HCT116 (cell line): ENCODE results near the gene BTBD9. TPM values are rescaled to one million over a fixed set of nuclear protein-coding genes. Genes with fewer than 3 reads are reported as not detected.

Source experiments
- ATAC-seq: fragments of 200-7000 bp; cut with Tn5 transposase; 2 replicates; pipeline ENCODE4 v1.9.1; 2020; ENCODE audit warnings: mild to moderate bottlenecking, moderate library complexity
- BruUV-seq: library from RNA; stranded (reverse); fragments of 400-500 nt; replicated peaks from 2 replicates; lab custom pipeline; 2021; lab: Mats Ljungman, UMichigan
- CTCF ChIA-PET: fragments of 300-600 bp; sonication (Branson Sonifier 250); formaldehyde crosslinking; loops from one replicate; lab custom pipeline; 2021; ENCODE audit warnings: antibody characterized with exemption; lab: Charles Lee
- POLR2A ChIA-PET: fragments of 300-600, 350-600 bp; sonication (Branson Sonifier 250); formaldehyde crosslinking; loops from one replicate; lab custom pipeline; 2021; ENCODE audit warnings: antibody characterized with exemption; lab: Charles Lee
- RAD21 ChIA-PET, 2 experiments: fragments of 300-600 bp; sonication (Branson Sonifier 250); formaldehyde crosslinking; loops; one replicate each; lab custom pipeline; 2023; ENCODE audit warnings: low total read pairs in 2 of 2; ENCODE audit not compliant: uncharacterized antibody in 2 of 2, unreplicated experiment in 2 of 2, low non-redundant PET in 1 of 2; lab: Charles Lee
- DNase-seq: peaks from one replicate; pipeline ENCODE4 v3.0.0-alpha.2; 2010; ENCODE audit warnings: low read depth, low spot score
- H2AFZ ChIP-seq: fragments of 200-600 bp; shearing (Covaris generic), sonication (generic); 2 replicates; pipeline ENCODE4 v1.6.1; 2017; ENCODE audit warnings: low read depth, mixed run types, mixed read lengths, antibody characterized with exemption, low read length; ENCODE audit not compliant: poor library complexity, severe bottlenecking
- H3K27ac ChIP-seq: 2 replicates; pipeline ENCODE4 v1.5.1; 2012; ENCODE audit warnings: low read depth, low read length
- H3K27me3 ChIP-seq: fragments of 200-600 bp; sonication (generic); 2 replicates; pipeline ENCODE4 v1.6.1; 2016; ENCODE audit warnings: mixed run types, low read length, mixed read lengths; ENCODE audit not compliant: insufficient read depth
- H3K36me3 ChIP-seq, 2 experiments: fragments of 200-500 bp in 1 of 2; fragments of 200-600 bp in 1 of 2; sonication (Bioruptor generic) in 1 of 2; sonication (generic) in 1 of 2; 2 replicates each; pipeline versions ENCODE4 v1.5.1 to v1.6.1; 2014 to 2016; ENCODE audit warnings: low read length in 2 of 2, inconsistent platforms in 1 of 2, mixed read lengths in 1 of 2, mixed run types in 1 of 2; ENCODE audit not compliant: insufficient read depth in 2 of 2, control insufficient read depth in 1 of 2
- H3K4me1 ChIP-seq, 2 experiments: fragments of 200-600 bp in 1 of 2; sonication (generic) in 1 of 2; 2 replicates each; pipeline versions ENCODE4 v1.5.1 to v1.6.1; 2012 to 2017; ENCODE audit warnings: low read length in 2 of 2, inconsistent platforms in 1 of 2, mild to moderate bottlenecking in 1 of 2, mixed read lengths in 1 of 2, mixed run types in 1 of 2, moderate library complexity in 1 of 2; ENCODE audit not compliant: insufficient read depth in 2 of 2, control insufficient read depth in 1 of 2
- H3K4me2 ChIP-seq: fragments of 200-600 bp; sonication (generic); 2 replicates; pipeline ENCODE4 v1.6.1; 2017; ENCODE audit warnings: mixed run types, low read length, mixed read lengths
- H3K4me3 ChIP-seq, 2 experiments: fragments of 200-600 bp in 1 of 2; sonication (generic) in 1 of 2; replicated peaks in 1 of 2; 2 replicates each; pipeline ENCODE4 v1.5.1; 2011 to 2016; ENCODE audit warnings: low read length in 2 of 2, control low read depth in 1 of 2, low read depth in 1 of 2, mild to moderate bottlenecking in 1 of 2, mixed read lengths in 1 of 2, mixed run types in 1 of 2
- H3K79me2 ChIP-seq: fragments of 200-600 bp; sonication (generic); 2 replicates; pipeline ENCODE4 v1.6.1; 2017; ENCODE audit warnings: mild to moderate bottlenecking, mixed run types, low read length, moderate library complexity, mixed read lengths; ENCODE audit not compliant: insufficient read depth
- H3K9ac ChIP-seq: fragments of 200-600 bp; sonication (generic); 2 replicates; pipeline ENCODE4 v1.6.1; 2016; ENCODE audit warnings: low read length, mixed read lengths
- H3K9me2 ChIP-seq: fragments of 200-600 bp; sonication (generic), shearing (Covaris generic); 2 replicates; pipeline ENCODE4 v1.6.1; 2017; ENCODE audit warnings: mixed run types, mild to moderate bottlenecking, moderate library complexity; ENCODE audit not compliant: insufficient read depth
- H3K9me3 ChIP-seq, 2 experiments: fragments of 200-500 bp in 1 of 2; fragments of 200-600 bp in 1 of 2; sonication (Bioruptor generic) in 1 of 2; sonication (generic) in 1 of 2; 2 replicates each; pipeline ENCODE4 v1.6.1; 2014 to 2017; ENCODE audit warnings: low read length in 2 of 2, mixed read lengths in 2 of 2, inconsistent platforms in 1 of 2, low read depth in 1 of 2, mild to moderate bottlenecking in 1 of 2, mixed run types in 1 of 2, moderate library complexity in 1 of 2; ENCODE audit not compliant: control insufficient read depth in 1 of 2, insufficient read depth in 1 of 2
- H4K20me1 ChIP-seq: fragments of 200-600 bp; sonication (generic), shearing (Covaris generic); 2 replicates; pipeline ENCODE4 v1.6.1; 2017; ENCODE audit warnings: mixed run types, mild to moderate bottlenecking, moderate library complexity; ENCODE audit not compliant: insufficient read depth
- CBX3 ChIP-seq: IDR thresholded peaks from 2 replicates; pipeline ENCODE4 v1.6.1; 2012; ENCODE audit warnings: low read depth
- CEBPB ChIP-seq: IDR thresholded peaks from 2 replicates; pipeline ENCODE4 v1.6.1; 2012; ENCODE audit warnings: low read depth
- ELF1 ChIP-seq: IDR thresholded peaks from 2 replicates; pipeline ENCODE4 v1.6.1; 2012; ENCODE audit warnings: low read depth, borderline replicate concordance
- EZH2phosphoT487 ChIP-seq: fragments of 200-600 bp; IDR thresholded peaks from 2 replicates; pipeline ENCODE4 v1.6.1; 2018; ENCODE audit warnings: antibody characterized with exemption, borderline replicate concordance
- JUND ChIP-seq: IDR thresholded peaks from 2 replicates; pipeline ENCODE4 v1.6.1; 2012
- POLR2AphosphoS5 ChIP-seq: IDR thresholded peaks from 2 replicates; pipeline ENCODE4 v1.6.1; 2011; ENCODE audit warnings: mild to moderate bottlenecking, low read depth, low read length, moderate library complexity
- RAD21 ChIP-seq: IDR thresholded peaks from 2 replicates; pipeline ENCODE4 v1.6.1; 2012; ENCODE audit warnings: low read depth, mild to moderate bottlenecking
- SIN3A ChIP-seq: IDR thresholded peaks from 2 replicates; pipeline ENCODE4 v1.6.1; 2012; ENCODE audit warnings: low read depth
- TCF7L2 ChIP-seq: IDR thresholded peaks from 2 replicates; pipeline ENCODE4 v1.7.0; 2011; ENCODE audit warnings: borderline replicate concordance, inconsistent platforms; ENCODE audit not compliant: insufficient read depth, insufficient read length; ENCODE audit errors: extremely low read depth
- ZFX ChIP-seq: fragments of 450-650 bp; IDR thresholded peaks from 2 replicates; pipeline ENCODE4 v1.6.1; 2017
- ZNF274 ChIP-seq: fragments of 200-500 bp; sonication (Bioruptor generic); IDR thresholded peaks from 2 replicates; pipeline ENCODE4 v1.6.1; 2014; ENCODE audit warnings: mild to moderate bottlenecking, low read depth, low read length, inconsistent platforms
- intact Hi-C: fragments of 100-400 bp; cut with micrococcal nuclease; formaldehyde crosslinking; loops from 2 replicates; pipeline ENCODE4 v1.10.0; 2022
- total RNA-seq: library from RNA; stranded (reverse); gene quantifications from one replicate; pipeline ENCODE4 v1.2.1, GENCODE V29; 2021; ENCODE audit not compliant: unreplicated experiment
- TF ChIP-seq, protein P1 (sequence below): IDR thresholded peaks from 2 replicates; pipeline ENCODE4 v1.6.1; 2012; ENCODE audit warnings: low read depth
- TF ChIP-seq, protein P2 (sequence below): IDR thresholded peaks from 2 replicates; pipeline ENCODE4 v1.6.1; 2012
- TF ChIP-seq, protein P3 (sequence below), 3 experiments: fragments of 200-600 bp in 1 of 3; sonication (generic) in 1 of 3; IDR thresholded peaks in 2 of 3; conservative IDR thresholded peaks in 1 of 3; 2 replicates each; pipeline ENCODE4 v1.5.1; 2012 to 2017; ENCODE audit warnings: low read depth in 2 of 3, low read length in 2 of 3, antibody characterized with exemption in 1 of 3, borderline replicate concordance in 1 of 3, control low read depth in 1 of 3, mild to moderate bottlenecking in 1 of 3, mixed read lengths in 1 of 3, mixed run types in 1 of 3, moderate library complexity in 1 of 3; ENCODE audit not compliant: insufficient read depth in 1 of 3

The BTBD9 gene
- total RNA-seq, 1 experiment from 2014 or later = 10.9 TPM

DNA sequence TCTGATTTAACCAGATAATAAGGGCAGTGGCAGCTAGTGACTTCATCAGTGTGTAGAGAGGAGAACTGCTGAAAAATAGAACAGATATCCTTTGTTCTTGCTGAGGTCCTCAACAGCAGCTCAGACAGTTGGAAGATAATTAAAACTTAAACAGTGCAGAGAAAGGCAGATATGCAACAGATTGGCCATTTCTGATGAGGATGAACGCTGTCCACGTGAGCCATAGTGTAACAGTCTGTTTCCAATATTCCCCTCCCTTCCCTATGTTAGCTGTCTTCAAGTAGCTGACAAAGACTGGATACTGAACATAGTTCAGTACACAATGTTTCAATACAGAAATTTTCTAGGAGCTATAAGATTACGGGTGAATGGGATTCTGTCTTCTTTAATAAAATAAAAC is 291.4 kb downstream of the BTBD9 start:
- no peak overlapping the region for H2AFZ ChIP-seq
- H3K4me1 ChIP-seq = peaks cover 0 to 2% of the 10 kb centered on the region in 2 experiments; a peak in 1 of 4 replicates
- POLR2A ChIA-PET = no interaction called here
- no peaks in the 10 kb centered on the region for H3K36me3 ChIP-seq
- intact Hi-C loops = no loop called here
- RAD21 ChIA-PET = no interaction called here
- H3K79me2 ChIP-seq = no peaks in the 10 kb centered on the region
- CTCF ChIA-PET = no interaction called here
- DNase-seq = no peak
- no peaks in the 10 kb centered on the region for H3K9me2 ChIP-seq
- H3K4me3 ChIP-seq = no peak overlapping the region
- no peak overlapping the region for H3K9ac ChIP-seq
- BruUV-seq = no TSS peak
- no peak overlapping the region for H3K4me2 ChIP-seq
- no peaks in the 10 kb centered on the region for H3K9me3 ChIP-seq
- TF ChIP-seq ZFX = no peak
- TF ChIP-seq, protein P1, sequence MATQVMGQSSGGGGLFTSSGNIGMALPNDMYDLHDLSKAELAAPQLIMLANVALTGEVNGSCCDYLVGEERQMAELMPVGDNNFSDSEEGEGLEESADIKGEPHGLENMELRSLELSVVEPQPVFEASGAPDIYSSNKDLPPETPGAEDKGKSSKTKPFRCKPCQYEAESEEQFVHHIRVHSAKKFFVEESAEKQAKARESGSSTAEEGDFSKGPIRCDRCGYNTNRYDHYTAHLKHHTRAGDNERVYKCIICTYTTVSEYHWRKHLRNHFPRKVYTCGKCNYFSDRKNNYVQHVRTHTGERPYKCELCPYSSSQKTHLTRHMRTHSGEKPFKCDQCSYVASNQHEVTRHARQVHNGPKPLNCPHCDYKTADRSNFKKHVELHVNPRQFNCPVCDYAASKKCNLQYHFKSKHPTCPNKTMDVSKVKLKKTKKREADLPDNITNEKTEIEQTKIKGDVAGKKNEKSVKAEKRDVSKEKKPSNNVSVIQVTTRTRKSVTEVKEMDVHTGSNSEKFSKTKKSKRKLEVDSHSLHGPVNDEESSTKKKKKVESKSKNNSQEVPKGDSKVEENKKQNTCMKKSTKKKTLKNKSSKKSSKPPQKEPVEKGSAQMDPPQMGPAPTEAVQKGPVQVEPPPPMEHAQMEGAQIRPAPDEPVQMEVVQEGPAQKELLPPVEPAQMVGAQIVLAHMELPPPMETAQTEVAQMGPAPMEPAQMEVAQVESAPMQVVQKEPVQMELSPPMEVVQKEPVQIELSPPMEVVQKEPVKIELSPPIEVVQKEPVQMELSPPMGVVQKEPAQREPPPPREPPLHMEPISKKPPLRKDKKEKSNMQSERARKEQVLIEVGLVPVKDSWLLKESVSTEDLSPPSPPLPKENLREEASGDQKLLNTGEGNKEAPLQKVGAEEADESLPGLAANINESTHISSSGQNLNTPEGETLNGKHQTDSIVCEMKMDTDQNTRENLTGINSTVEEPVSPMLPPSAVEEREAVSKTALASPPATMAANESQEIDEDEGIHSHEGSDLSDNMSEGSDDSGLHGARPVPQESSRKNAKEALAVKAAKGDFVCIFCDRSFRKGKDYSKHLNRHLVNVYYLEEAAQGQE = no peak
- no peak for TF ChIP-seq CEBPB
- no peak for TF ChIP-seq CBX3
- TF ChIP-seq EZH2phosphoT487 = no peak
- no peak for TF ChIP-seq RAD21
- TF ChIP-seq, protein P2, sequence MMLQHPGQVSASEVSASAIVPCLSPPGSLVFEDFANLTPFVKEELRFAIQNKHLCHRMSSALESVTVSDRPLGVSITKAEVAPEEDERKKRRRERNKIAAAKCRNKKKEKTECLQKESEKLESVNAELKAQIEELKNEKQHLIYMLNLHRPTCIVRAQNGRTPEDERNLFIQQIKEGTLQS = no peak
- TF ChIP-seq, protein P3, sequence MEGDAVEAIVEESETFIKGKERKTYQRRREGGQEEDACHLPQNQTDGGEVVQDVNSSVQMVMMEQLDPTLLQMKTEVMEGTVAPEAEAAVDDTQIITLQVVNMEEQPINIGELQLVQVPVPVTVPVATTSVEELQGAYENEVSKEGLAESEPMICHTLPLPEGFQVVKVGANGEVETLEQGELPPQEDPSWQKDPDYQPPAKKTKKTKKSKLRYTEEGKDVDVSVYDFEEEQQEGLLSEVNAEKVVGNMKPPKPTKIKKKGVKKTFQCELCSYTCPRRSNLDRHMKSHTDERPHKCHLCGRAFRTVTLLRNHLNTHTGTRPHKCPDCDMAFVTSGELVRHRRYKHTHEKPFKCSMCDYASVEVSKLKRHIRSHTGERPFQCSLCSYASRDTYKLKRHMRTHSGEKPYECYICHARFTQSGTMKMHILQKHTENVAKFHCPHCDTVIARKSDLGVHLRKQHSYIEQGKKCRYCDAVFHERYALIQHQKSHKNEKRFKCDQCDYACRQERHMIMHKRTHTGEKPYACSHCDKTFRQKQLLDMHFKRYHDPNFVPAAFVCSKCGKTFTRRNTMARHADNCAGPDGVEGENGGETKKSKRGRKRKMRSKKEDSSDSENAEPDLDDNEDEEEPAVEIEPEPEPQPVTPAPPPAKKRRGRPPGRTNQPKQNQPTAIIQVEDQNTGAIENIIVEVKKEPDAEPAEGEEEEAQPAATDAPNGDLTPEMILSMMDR (IDR thresholded peaks at IDR 0.05 in 2 of 3, conservative IDR thresholded peaks at IDR 0.05 in 1 of 3; ENCODE audit: borderline replicate concordance in 1 of 3, insufficient read depth in 1 of 3, low read depth in 2 of 3, low read length in 2 of 3) = no peak
- TF ChIP-seq ZNF274 = no peak
- TF ChIP-seq POLR2AphosphoS5 = no peak
- TF ChIP-seq SIN3A = no peak
- TF ChIP-seq ELF1 = no peak
- no peak for TF ChIP-seq JUND
- no peak for TF ChIP-seq TCF7L2
- no peak for ATAC-seq
- no peaks in the 10 kb centered on the region for H4K20me1 ChIP-seq
- no peak overlapping the region for H3K27ac ChIP-seq
- H3K27me3 ChIP-seq = no peaks in the 10 kb centered on the region
